ENCODE data around the gene PIK3CG.
"Not testable (repeated sequence)": the region's sequence is repeated elsewhere in the genome, so short reads cannot be mapped to it uniquely, and the experiment has no call there.

Gene PIK3CG

DNA sequence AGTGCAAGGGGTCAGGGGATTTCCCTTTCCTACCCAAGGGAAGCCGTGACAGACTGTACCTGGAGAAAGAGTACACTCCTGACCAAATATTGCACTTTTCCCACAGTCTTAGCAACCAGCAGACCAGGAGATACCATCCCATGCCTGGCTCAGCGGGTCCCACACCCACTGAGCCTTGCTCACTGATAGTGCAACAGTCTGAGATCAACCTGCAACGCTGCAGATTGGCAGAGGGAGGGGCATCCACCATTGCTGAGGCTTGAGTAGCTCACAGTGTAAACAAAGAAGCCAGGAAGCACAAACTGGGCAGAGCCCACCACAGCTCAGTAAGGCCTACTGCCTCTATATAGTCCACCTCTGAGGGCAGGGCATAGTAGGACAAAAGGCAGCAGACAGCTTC lies 53.9 kb downstream of the PIK3CG start:
- Histone ChIP-seq H3K27me3 (ENCODE audit: insufficient read depth, insufficient read length) (no peaks in the 10 kb centered on the region), H3K4me1 (ENCODE audit: insufficient read depth, insufficient read length) (no peaks in the 10 kb centered on the region), H3K4me3 (ENCODE audit: insufficient read length, low read depth) (no peak overlapping the region), H3K9ac (ENCODE audit: insufficient read length, low read depth) (no peak overlapping the region), H3K9me3 (ENCODE audit: insufficient read depth, low read length) (no peaks in the 10 kb centered on the region), H3K36me3 (ENCODE audit: insufficient read depth, insufficient read length, low read length) (no peaks in the 10 kb centered on the region)
- no peak for DNase-seq (ENCODE audit: low read depth, low spot score)
- no peak for TF ChIP-seq ZNF274 (IDR thresholded peaks at IDR 0.05; ENCODE audit: low read depth, low read length)
- no peak for TF ChIP-seq SUZ12 (IDR thresholded peaks at IDR 0.05; ENCODE audit: extremely low read depth, insufficient read depth, insufficient read length)
- no peak for TF ChIP-seq YY1 (IDR thresholded peaks at IDR 0.05; ENCODE audit: insufficient read depth, insufficient read length)

DNA sequence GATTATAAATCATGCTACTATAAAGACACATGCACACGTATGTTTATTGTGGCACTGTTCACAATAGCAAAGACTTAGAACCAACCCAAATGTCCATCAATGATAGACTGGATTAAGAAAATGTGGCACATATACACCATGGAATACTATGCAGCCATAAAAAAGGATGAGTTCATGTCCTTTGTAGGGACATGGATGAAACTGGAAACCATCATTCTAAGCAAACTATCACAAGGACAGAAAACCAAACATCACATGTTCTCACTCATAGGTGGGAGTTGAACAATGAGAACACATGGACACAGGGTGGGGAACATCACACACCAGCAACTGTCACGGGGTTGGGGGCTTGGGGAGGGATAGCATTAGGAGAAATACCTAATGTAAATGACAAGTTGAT lies 59.4 kb downstream of the PIK3CG start:
- not testable (repeated sequence) for H3K9ac ChIP-seq (ENCODE audit: insufficient read length, low read depth); H3K4me3 ChIP-seq (ENCODE audit: insufficient read length, low read depth); H3K4me1 ChIP-seq (ENCODE audit: insufficient read depth, insufficient read length); H3K36me3 ChIP-seq (ENCODE audit: insufficient read depth, insufficient read length, low read length); H3K27me3 ChIP-seq (ENCODE audit: insufficient read depth, insufficient read length); DNase-seq (ENCODE audit: low read depth, low spot score); H3K9me3 ChIP-seq (ENCODE audit: insufficient read depth, low read length)

DNA sequence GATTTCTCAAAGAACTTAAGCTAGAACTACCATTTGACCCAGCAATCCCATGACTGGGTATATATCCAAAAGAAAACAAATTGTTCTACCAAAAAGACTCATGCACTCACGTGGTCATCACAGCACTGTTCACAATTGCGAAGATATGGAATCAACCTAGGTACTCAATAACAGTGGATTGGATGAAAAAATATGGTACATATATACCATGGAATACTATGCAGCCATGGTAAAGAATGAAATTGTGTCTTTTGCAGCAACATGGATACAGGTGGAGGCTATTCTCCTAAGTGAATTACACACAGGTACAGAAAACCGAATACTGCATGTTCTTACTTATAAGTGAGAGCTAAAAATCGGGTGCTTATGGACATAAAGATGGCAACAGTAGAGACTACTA lies 61.8 kb downstream of the PIK3CG start:
- no peaks in the 10 kb centered on the region for H3K9me3 ChIP-seq (ENCODE audit: insufficient read depth, low read length)
- no peak for TF ChIP-seq YY1 (IDR thresholded peaks at IDR 0.05; ENCODE audit: insufficient read depth, insufficient read length)
- no peak for TF ChIP-seq SUZ12 (IDR thresholded peaks at IDR 0.05; ENCODE audit: extremely low read depth, insufficient read depth, insufficient read length)
- TF ChIP-seq ZNF274 (IDR thresholded peaks at IDR 0.05; ENCODE audit: low read depth, low read length) = no peak
- no peak overlapping the region for H3K4me3 ChIP-seq (ENCODE audit: insufficient read length, low read depth)
- H3K4me1 ChIP-seq (ENCODE audit: insufficient read depth, insufficient read length) = no peaks in the 10 kb centered on the region
- H3K36me3 ChIP-seq (ENCODE audit: insufficient read depth, insufficient read length, low read length) = no peaks in the 10 kb centered on the region
- H3K9ac ChIP-seq (ENCODE audit: insufficient read length, low read depth) = no peak overlapping the region
- DNase-seq (ENCODE audit: low read depth, low spot score) = no peak
- H3K27me3 ChIP-seq (ENCODE audit: insufficient read depth, insufficient read length) = no peaks in the 10 kb centered on the region

DNA sequence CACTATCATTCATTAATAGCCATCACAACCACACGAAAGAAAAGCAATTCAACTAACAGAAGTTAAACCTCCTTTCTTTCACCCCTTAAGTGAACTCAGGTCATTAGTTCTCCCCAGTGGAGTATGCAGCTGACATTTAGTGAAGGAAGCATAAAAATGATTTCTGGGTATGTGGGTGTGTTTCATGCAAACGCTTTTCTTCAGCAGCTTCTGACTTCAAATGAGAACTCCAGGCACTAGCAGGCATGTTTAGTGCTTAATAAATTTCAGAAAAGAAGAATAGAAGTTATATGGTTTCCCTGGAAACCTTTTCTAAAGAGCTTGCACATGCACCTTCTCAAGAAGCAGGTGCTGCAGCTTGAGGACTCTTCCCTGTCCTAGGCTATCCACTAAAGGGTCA lies 62.5 kb downstream of the PIK3CG start:
- no peak for TF ChIP-seq YY1 (IDR thresholded peaks at IDR 0.05; ENCODE audit: insufficient read depth, insufficient read length)
- Histone ChIP-seq H3K36me3 (ENCODE audit: insufficient read depth, insufficient read length, low read length) (no peaks in the 10 kb centered on the region), H3K4me1 (ENCODE audit: insufficient read depth, insufficient read length) (no peaks in the 10 kb centered on the region), H3K4me3 (ENCODE audit: insufficient read length, low read depth) (no peak overlapping the region), H3K9ac (ENCODE audit: insufficient read length, low read depth) (no peak overlapping the region), H3K27me3 (ENCODE audit: insufficient read depth, insufficient read length) (no peaks in the 10 kb centered on the region), H3K9me3 (ENCODE audit: insufficient read depth, low read length) (no peaks in the 10 kb centered on the region)
- no peak for DNase-seq (ENCODE audit: low read depth, low spot score)

DNA sequence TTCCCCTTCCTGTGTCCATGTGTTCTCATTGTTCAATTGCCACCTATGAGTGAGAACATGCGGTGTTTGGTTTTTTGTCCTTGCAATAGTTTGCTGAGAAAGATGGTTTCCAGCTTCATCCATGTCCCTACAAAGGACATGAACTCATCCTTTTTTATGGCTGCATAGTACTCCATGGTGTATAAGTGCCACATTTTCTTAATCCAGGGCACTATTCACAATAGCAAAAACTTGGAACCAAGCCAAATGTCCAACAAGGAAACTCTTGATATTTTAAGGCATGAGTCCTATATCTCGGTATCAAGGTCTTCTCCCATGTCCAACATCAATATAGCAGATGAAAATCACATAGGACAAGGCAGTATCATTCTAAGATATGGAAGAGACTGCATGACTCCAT lies 64.5 kb downstream of the PIK3CG start:
- H3K27me3 ChIP-seq (ENCODE audit: insufficient read depth, insufficient read length); H3K4me3 ChIP-seq (ENCODE audit: insufficient read length, low read depth); H3K9ac ChIP-seq (ENCODE audit: insufficient read length, low read depth); H3K9me3 ChIP-seq (ENCODE audit: insufficient read depth, low read length); H3K36me3 ChIP-seq (ENCODE audit: insufficient read depth, insufficient read length, low read length); DNase-seq (ENCODE audit: low read depth, low spot score); H3K4me1 ChIP-seq (ENCODE audit: insufficient read depth, insufficient read length): not testable (repeated sequence)

DNA sequence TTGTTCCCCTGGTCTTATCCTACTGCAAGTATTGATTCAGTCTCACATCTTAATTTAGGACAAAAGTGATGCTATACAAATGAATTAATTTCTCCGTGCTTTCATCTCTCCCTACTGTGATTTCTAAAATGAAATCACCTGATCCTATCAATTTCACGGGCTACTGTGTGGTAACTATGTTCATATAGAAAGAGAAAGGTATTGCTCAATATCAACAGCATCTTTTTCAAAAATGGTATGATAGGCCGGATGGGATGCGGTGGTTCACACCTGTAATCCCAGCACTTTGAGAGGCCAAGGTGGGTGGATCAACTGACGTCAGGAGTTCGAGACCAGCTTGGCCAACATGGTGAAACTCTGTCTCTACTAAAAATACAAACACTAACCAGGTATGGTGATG lies 71.2 kb downstream of the PIK3CG start:
- no peak for DNase-seq (ENCODE audit: low read depth, low spot score)
- H3K27me3 ChIP-seq (ENCODE audit: insufficient read depth, insufficient read length) = no peaks in the 10 kb centered on the region
- H3K9ac ChIP-seq (ENCODE audit: insufficient read length, low read depth) = no peak overlapping the region
- TF ChIP-seq SUZ12 (IDR thresholded peaks at IDR 0.05; ENCODE audit: extremely low read depth, insufficient read depth, insufficient read length) (no peak), ZNF274 (IDR thresholded peaks at IDR 0.05; ENCODE audit: low read depth, low read length) (no peak), YY1 (IDR thresholded peaks at IDR 0.05; ENCODE audit: insufficient read depth, insufficient read length) (no peak)
- no peak overlapping the region for H3K4me3 ChIP-seq (ENCODE audit: insufficient read length, low read depth)
- no peaks in the 10 kb centered on the region for H3K36me3 ChIP-seq (ENCODE audit: insufficient read depth, insufficient read length, low read length)
- no peaks in the 10 kb centered on the region for H3K4me1 ChIP-seq (ENCODE audit: insufficient read depth, insufficient read length)
- H3K9me3 ChIP-seq (ENCODE audit: insufficient read depth, low read length) = no peaks in the 10 kb centered on the region

DNA sequence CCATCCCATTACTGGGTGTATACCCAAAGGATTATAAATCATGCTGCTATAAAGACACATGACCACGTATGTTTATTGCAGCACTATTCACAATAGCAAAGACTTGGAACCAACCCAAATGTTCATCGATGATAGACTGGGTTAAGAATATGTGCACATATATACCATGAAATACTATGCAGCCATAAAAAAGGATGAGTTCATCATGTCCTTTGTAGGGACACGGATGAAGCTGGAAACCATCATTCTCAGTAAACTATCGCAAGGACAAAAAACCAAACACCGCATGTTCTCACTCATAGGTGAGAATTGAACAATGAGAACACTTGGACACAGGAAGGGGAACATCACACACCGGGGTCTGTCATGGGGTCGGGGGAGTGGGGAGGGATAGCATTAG lies 73.0 kb downstream of the PIK3CG start:
- not testable (repeated sequence) for H3K27me3 ChIP-seq (ENCODE audit: insufficient read depth, insufficient read length); DNase-seq (ENCODE audit: low read depth, low spot score); H3K9ac ChIP-seq (ENCODE audit: insufficient read length, low read depth); H3K4me3 ChIP-seq (ENCODE audit: insufficient read length, low read depth); H3K4me1 ChIP-seq (ENCODE audit: insufficient read depth, insufficient read length); H3K9me3 ChIP-seq (ENCODE audit: insufficient read depth, low read length); H3K36me3 ChIP-seq (ENCODE audit: insufficient read depth, insufficient read length, low read length)

DNA sequence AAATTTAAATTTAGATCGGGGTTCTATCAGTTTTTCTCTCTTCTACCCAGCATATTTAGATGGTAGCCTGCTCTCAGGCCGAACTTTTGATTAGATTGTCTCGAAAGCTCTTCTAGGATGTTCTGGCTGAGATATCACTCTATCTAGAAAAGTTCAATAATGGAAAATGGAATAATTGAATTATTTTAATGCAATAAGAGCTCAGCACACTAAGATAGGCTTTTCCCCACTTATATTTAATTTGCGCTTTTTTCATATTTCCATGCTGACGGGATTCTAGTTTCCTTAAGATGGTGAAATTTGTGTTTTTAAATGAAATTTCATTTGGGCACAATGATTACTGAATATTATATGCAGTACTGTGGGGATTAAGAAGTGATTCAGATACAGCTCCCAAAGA lies 73.7 kb downstream of the PIK3CG start:
- no peaks in the 10 kb centered on the region for H3K9me3 ChIP-seq (ENCODE audit: insufficient read depth, low read length)
- TF ChIP-seq SUZ12 (IDR thresholded peaks at IDR 0.05; ENCODE audit: extremely low read depth, insufficient read depth, insufficient read length) (no peak), ZNF274 (IDR thresholded peaks at IDR 0.05; ENCODE audit: low read depth, low read length) (no peak), YY1 (IDR thresholded peaks at IDR 0.05; ENCODE audit: insufficient read depth, insufficient read length) (no peak)

More for the DNA sequence above, 73.7 kb downstream of the PIK3CG start:
- no peak overlapping the region for H3K9ac ChIP-seq (ENCODE audit: insufficient read length, low read depth)
- no peaks in the 10 kb centered on the region for H3K36me3 ChIP-seq (ENCODE audit: insufficient read depth, insufficient read length, low read length)
- no peaks in the 10 kb centered on the region for H3K27me3 ChIP-seq (ENCODE audit: insufficient read depth, insufficient read length)
- H3K4me3 ChIP-seq (ENCODE audit: insufficient read length, low read depth) = no peak overlapping the region
- DNase-seq (ENCODE audit: low read depth, low spot score) = no peak
- H3K4me1 ChIP-seq (ENCODE audit: insufficient read depth, insufficient read length) = no peaks in the 10 kb centered on the region

All from NT2/D1 (cell line).